K562 (cell line): ENCODE data around the gene GCDH. TPM values are rescaled to one million over a fixed set of nuclear protein-coding genes. Genes with fewer than 3 reads are reported as not detected.
A peak's percentile ranks its signal among the peaks of the same experiment; 100 is the strongest.

Experiments used
- CBX3 ChIP-seq, 2 experiments: IDR thresholded peaks; 1 replicate in 1 of 2; 2 replicates in 1 of 2; pipeline ENCODE4 v1.6.1; 2012; ENCODE audit warnings: inconsistent platforms in 2 of 2, low read length in 2 of 2, borderline replicate concordance in 1 of 2, control low read depth in 1 of 2
- CHCHD3 ChIP-seq: fragments of 250-450 bp; sonication (Bioruptor Pico); IDR thresholded peaks from 2 replicates; pipeline ENCODE4 v2.1.2; 2022; ENCODE audit warnings: mild to moderate bottlenecking
- CHD2 ChIP-seq: IDR thresholded peaks from 2 replicates; pipeline ENCODE4 v1.6.1; 2011; ENCODE audit warnings: low read depth, low read length
- CREB1 ChIP-seq, 2 experiments: sonication (generic) in 1 of 2; formaldehyde crosslinking in 1 of 2; IDR thresholded peaks; 2 replicates each; pipeline versions ENCODE4 v1.6.1 to v1.8.0; 2012 to 2022; ENCODE audit warnings: inconsistent platforms in 1 of 2, mild to moderate bottlenecking in 1 of 2, missing genetic modification reagents in 1 of 2, moderate library complexity in 1 of 2
- DDX20 ChIP-seq: fragments of 450-650 bp; IDR thresholded peaks from 2 replicates; pipeline ENCODE4 v1.6.1; 2016; ENCODE audit warnings: missing genetic modification characterization, low read depth, mild to moderate bottlenecking, missing compliant biosample characterization, moderate library complexity
- DMBX1 ChIP-seq: fragments of 250-450 bp; sonication (Bioruptor Pico); IDR thresholded peaks from 2 replicates; pipeline ENCODE4 v1.8.0; 2022; ENCODE audit warnings: inconsistent platforms, mild to moderate bottlenecking, moderate library complexity, borderline replicate concordance
- ELF4 ChIP-seq: fragments of 450-650 bp; formaldehyde crosslinking; IDR thresholded peaks from 2 replicates; pipeline ENCODE4 v1.4.0; 2022; ENCODE audit warnings: missing genetic modification characterization
- FOXP1 ChIP-seq: sonication (generic); formaldehyde crosslinking; IDR thresholded peaks from 2 replicates; pipeline ENCODE4 v1.8.0; 2022; ENCODE audit warnings: mild to moderate bottlenecking, missing genetic modification reagents
- GABPB1 ChIP-seq: sonication (generic); formaldehyde crosslinking; IDR thresholded peaks from 2 replicates; pipeline ENCODE4 v1.8.0; 2022; ENCODE audit warnings: mild to moderate bottlenecking, missing genetic modification reagents
- GATAD2B ChIP-seq: fragments of 450-650 bp; IDR thresholded peaks from 2 replicates; pipeline ENCODE4 v1.6.1; 2017; ENCODE audit warnings: mild to moderate bottlenecking, borderline replicate concordance
- HMG20A ChIP-seq: fragments of 450-650 bp; formaldehyde crosslinking; conservative IDR thresholded peaks from 2 replicates; pipeline ENCODE4 v1.4.0; 2020; ENCODE audit warnings: mild to moderate bottlenecking, mixed read lengths
- HNRNPLL ChIP-seq: fragments of 200-400 bp; formaldehyde crosslinking; IDR thresholded peaks from 2 replicates; pipeline ENCODE4 v1.6.1; 2017; ENCODE audit warnings: low read length, low read depth, mild to moderate bottlenecking; ENCODE audit not compliant: poor library complexity, severe bottlenecking
- MAFK ChIP-seq: IDR thresholded peaks from 2 replicates; pipeline ENCODE4 v1.6.1; 2011; ENCODE audit warnings: low read length, improper control_type of control experiment
- NBN ChIP-seq: fragments of 450-650 bp; IDR thresholded peaks from 2 replicates; pipeline ENCODE4 v1.6.1; 2016; ENCODE audit warnings: low read depth, mild to moderate bottlenecking
- NFRKB ChIP-seq: fragments of 450-650 bp; IDR thresholded peaks from 2 replicates; pipeline ENCODE4 v1.6.1; 2016; ENCODE audit warnings: low read depth
- ZBTB2 ChIP-seq: fragments of 450-650 bp; IDR thresholded peaks from 2 replicates; pipeline ENCODE4 v1.6.1; 2016; ENCODE audit warnings: antibody characterized with exemption
- polyA plus RNA-seq, 8 experiments: library from polyadenylated mRNA; depleted of rRNA in 4 of 8; stranded (reverse) in 5 of 8; unstranded in 3 of 8; fragments of >200 nt; fragmentation: Nextera tagmentation in 2 of 8; fragmentation: Illumina TruSeq in 1 of 8; extraction: Ambion mirVana in 2 of 8; extraction: Trizol in 1 of 8; gene quantifications; 2 replicates each; pipeline versions ENCODE4 v1.2.1 to v1.2.3, GENCODE V29; 2011 to 2014; ENCODE audit warnings: inconsistent platforms in 1 of 8, missing spikeins in 1 of 8
- total RNA-seq, 7 experiments: library from RNA; depleted of rRNA in 6 of 7; stranded (reverse); fragments of >200 nt in 6 of 7; fragmentation: Illumina TruSeq in 2 of 7; extraction: Trizol in 2 of 7; gene quantifications; 2 replicates each; pipeline versions ENCODE4 v1.2.1 to v1.2.3, GENCODE V29; 2011 to 2021; ENCODE audit warnings: low replicate concordance in 1 of 7
- TF ChIP-seq, protein P1 (sequence below): fragments of 250-450 bp; sonication (Bioruptor Pico); IDR thresholded peaks from 2 replicates; pipeline ENCODE4 v1.5.0; 2022; ENCODE audit warnings: mild to moderate bottlenecking
- TF ChIP-seq, protein P2 (sequence below): sonication (generic); formaldehyde crosslinking; IDR thresholded peaks from 2 replicates; pipeline ENCODE4 v1.8.0; 2022; ENCODE audit warnings: mild to moderate bottlenecking, missing genetic modification reagents

The GCDH gene
- total and polyA plus RNA-seq, 9 of the 15 experiments (the other 6 are each of a cell fraction or from before 2014, with no cell fraction given), result 2.9 to 50.8 (median 19.1) TPM

DNA sequence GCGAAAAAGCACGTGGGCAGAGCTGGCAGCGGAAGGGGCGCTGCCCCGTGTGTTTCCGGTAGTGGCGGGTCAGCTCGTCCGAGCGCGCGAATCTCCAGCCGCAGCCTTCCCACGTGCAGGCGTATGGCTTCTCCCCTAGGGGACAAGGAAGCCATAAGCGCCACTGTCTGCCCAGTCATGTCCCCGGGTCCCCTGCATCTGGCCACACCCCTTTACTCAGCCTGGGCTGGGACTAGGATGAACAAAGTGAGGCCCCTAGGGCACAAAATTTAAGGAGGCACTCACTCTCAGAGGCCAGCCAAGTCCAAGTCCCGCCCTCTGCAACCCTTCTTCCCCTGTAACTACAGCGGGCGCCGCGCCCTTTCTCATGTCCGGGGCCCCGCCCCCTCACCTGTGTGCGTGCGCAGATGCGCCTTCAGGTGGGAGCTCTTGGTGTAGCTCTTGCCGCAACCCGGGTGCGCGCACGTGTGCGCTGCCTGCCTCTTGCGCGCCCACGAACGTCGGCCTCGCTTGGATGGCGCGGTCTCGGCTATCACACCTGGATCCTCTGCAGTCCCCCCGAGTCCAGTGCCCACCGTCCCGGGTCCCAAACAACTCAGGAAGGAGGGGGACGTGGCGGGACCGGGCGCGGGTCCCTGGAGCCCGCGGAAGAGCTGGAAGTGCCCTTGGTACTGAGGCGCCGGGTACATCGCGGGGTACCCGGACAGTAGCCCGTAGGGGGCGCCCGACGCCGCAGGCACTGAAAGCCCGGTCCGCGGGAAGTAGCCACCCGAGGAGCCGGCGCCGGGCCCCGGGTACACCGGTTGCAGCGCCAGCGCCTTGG is 5.8 kb upstream of the GCDH start (continued):
- TF ChIP-seq HMG20A (CRISPR knock-in tag) (no peak), HNRNPLL (peak; percentile 43), CBX3 (IDR thresholded peaks at IDR 0.05; ENCODE audit: borderline replicate concordance in 1 of 2, low read length in 2 of 2) (peak in 1 of 2 experiments; percentile 43; a peak in 2 of 3 replicates), ZBTB2 (peak; percentile 88), DMBX1 (CRISPR knock-in tag) (peak; percentile 55), GABPB1 (peak; percentile 72; the same call in 1 of the 2 replicates), GATAD2B (peak; percentile 81; the same call in 1 of the 2 replicates), CHD2 (no peak), DDX20 (no peak), CHCHD3 (CRISPR knock-in tag) (no peak), NBN (peak; percentile 49; the same call in 1 of the 2 replicates), NFRKB (peak; percentile 71; the same call in 1 of the 2 replicates), MAFK (no peak), ELF4 (0 out of 2 replicates have a peak, but pooled peaks have one; percentile 50), FOXP1 (no peak), CREB1 (IDR thresholded peaks at IDR 0.05) (no peak; the same call in 1 of the 2 replicates), CREB1 (CRISPR knock-in tag; IDR thresholded peaks at IDR 0.05) (peak; percentile 68)
- TF ChIP-seq, protein P1, sequence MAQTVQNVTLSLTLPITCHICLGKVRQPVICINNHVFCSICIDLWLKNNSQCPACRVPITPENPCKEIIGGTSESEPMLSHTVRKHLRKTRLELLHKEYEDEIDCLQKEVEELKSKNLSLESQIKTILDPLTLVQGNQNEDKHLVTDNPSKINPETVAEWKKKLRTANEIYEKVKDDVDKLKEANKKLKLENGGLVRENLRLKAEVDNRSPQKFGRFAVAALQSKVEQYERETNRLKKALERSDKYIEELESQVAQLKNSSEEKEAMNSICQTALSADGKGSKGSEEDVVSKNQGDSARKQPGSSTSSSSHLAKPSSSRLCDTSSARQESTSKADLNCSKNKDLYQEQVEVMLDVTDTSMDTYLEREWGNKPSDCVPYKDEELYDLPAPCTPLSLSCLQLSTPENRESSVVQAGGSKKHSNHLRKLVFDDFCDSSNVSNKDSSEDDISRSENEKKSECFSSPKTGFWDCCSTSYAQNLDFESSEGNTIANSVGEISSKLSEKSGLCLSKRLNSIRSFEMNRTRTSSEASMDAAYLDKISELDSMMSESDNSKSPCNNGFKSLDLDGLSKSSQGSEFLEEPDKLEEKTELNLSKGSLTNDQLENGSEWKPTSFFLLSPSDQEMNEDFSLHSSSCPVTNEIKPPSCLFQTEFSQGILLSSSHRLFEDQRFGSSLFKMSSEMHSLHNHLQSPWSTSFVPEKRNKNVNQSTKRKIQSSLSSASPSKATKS, result no peak
- TF ChIP-seq, protein P2, sequence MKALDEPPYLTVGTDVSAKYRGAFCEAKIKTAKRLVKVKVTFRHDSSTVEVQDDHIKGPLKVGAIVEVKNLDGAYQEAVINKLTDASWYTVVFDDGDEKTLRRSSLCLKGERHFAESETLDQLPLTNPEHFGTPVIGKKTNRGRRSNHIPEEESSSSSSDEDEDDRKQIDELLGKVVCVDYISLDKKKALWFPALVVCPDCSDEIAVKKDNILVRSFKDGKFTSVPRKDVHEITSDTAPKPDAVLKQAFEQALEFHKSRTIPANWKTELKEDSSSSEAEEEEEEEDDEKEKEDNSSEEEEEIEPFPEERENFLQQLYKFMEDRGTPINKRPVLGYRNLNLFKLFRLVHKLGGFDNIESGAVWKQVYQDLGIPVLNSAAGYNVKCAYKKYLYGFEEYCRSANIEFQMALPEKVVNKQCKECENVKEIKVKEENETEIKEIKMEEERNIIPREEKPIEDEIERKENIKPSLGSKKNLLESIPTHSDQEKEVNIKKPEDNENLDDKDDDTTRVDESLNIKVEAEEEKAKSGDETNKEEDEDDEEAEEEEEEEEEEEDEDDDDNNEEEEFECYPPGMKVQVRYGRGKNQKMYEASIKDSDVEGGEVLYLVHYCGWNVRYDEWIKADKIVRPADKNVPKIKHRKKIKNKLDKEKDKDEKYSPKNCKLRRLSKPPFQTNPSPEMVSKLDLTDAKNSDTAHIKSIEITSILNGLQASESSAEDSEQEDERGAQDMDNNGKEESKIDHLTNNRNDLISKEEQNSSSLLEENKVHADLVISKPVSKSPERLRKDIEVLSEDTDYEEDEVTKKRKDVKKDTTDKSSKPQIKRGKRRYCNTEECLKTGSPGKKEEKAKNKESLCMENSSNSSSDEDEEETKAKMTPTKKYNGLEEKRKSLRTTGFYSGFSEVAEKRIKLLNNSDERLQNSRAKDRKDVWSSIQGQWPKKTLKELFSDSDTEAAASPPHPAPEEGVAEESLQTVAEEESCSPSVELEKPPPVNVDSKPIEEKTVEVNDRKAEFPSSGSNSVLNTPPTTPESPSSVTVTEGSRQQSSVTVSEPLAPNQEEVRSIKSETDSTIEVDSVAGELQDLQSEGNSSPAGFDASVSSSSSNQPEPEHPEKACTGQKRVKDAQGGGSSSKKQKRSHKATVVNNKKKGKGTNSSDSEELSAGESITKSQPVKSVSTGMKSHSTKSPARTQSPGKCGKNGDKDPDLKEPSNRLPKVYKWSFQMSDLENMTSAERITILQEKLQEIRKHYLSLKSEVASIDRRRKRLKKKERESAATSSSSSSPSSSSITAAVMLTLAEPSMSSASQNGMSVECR (CRISPR knock-in tag), result peak; percentile 80
